Endothelial cell of hepatic sinusoid (primary cell): ENCODE measurements around the gene ELOF1.

Experiments
- in situ Hi-C: cut with HindIII; loops from 2 replicates; pipeline ENCODE4 v1.10.0; 2017; ENCODE audit warnings: low sequenced_read_pairs

Gene ELOF1

DNA sequence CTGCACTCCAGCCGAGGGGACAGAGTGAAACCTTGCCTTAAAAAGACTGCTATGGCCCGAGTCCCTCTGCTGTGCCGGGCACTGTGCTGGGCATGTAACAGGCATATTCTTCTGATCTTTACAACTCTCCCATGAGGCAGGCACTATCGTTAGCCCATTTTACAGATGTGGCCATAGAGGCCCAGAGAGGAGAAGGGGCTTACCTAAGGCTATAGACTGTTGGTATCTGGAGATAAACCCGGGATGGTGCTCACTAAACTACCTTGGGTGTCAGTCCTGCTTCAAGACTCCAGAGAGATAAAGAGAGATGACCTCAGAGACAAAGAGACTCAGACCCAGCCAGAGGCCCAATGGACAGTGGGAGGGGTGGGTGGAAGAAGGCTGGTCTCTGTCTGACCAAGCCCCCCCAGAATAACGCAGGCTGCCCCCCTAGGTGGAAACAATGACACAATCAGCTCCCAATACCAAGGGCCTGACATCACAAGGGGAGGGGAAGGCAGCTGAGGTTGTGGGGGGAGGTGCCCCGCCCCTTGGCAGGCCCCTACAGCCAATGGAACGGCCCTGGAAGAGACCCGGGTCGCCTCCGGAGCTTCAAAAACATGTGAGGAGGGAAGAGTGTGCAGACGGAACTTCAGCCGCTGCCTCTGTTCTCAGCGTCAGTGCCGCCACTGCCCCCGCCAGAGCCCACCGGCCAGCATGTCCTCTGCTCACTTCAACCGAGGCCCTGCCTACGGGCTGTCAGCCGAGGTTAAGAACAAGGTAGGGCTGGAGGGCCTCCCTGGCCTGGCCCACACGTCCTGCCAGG is 20.6 kb downstream of the ELOF1 start, which contains the start of gene CNN1:
CNN1 (plus strand) TSS at position 620 of the 805 bp plus-strand sequence; CDS start at position 697, 77 bp downstream.
- in situ Hi-C loops = loop anchor here (5.0 kb wide), 1 partner anchor 44 kb away; no protein-coding TSS in a partner anchor

DNA sequence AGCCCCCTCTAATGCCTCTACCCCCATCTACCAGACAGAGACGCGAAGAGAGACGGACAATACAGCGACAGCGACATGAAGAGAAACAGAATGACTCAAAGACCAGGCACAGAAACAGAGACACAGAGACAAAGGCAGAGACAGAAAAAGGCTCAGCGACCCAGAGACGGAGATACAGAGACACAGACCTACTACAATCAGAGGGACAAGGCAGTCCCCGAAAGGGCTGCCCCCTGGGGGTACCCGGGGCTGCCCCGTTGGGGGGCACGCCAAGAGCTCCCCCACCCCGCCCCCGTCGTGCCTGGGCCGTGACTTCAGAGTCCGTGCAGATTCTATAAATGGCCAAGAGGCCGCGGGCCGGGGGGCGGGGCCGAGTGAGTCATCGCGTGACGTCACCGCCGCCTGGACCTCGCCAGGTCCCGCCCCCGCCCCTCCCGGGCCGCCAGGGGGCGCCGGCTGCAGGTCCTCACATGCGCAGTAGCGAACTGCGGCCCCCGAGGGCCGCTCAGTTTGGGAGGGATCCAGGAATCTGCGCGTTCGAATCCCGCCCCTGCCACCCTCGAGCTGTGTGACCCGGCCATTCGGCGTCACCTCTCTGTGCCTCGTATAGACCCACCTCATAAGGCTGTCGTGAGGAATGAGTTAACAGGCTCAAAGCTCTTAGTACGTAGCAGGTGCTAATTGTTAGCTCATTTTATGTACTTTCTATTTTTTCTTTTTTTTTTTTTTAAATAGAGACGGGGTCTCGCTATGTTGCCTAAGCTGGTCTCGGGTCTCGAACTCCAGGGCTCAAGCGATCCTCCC is 23.0 kb downstream of the ELOF1 start:
- in situ Hi-C loops = loop anchor here (5.0 kb wide), 1 partner anchor 46 kb away; no protein-coding TSS in a partner anchor

DNA sequence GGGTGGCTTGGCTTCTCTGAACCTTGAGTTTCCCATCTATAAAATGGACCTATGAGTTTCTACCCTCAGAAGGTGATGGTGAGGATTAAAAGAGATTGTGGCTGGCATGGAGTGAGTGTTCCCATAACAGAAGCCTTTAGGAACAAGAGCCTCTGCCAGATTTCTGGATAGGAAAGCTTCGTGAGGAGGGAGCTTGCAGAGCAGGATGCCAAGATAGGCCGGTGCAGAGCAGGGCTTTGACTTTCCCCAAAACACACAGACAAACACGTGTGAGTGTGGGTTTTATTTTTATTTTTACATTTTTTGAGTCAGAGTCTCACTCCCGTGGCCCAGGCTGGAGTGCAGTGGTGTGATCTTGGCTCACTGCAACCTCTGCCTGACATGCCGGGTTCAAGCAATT is 24.1 kb downstream of the ELOF1 start:
- in situ Hi-C loops = loop anchor here (5.0 kb wide), 1 partner anchor 47 kb away; no protein-coding TSS in a partner anchor

DNA sequence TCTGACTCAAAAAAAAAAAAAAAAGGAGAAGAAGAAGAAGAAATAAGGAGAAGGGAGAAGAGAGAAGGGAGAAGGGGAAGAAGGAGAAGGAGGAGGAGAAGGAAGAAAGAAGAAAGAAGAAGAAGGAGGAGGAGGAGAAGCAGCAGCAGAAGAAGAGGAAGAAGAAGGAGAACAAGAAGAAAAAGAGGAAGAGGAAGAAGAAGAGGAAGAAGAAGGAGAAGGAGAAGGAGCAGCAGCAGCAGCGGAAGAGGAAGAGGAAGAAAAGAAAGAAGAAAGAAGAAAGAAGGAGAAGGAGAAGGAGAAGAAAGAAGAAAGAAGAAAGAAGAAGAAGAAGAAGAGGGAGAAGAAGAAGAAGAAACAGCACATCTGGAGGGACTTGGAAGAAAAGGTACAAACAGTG is 24.5 kb downstream of the ELOF1 start:
- in situ Hi-C loops = no loop called here

DNA sequence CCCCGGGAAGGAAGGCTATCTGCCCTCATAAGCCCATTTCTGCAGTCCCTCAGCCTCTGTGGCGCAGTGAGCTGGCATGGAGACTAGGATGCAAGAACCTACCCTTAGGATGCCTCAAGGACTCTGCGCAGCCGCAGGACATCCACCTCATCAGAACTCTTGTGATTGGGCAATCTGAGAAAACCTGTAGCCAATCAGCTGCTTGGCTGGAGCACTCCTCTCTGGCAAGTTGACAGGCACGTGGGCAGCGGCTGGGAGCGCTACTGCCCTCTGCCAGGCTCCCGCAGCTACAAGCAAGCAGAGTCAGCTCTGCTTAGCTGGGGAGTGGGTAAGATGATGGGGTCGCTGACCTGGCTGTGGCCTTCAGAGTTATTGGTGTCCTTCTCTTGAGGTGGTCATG is 28.6 kb downstream of the ELOF1 start:
- in situ Hi-C loops = no loop called here

DNA sequence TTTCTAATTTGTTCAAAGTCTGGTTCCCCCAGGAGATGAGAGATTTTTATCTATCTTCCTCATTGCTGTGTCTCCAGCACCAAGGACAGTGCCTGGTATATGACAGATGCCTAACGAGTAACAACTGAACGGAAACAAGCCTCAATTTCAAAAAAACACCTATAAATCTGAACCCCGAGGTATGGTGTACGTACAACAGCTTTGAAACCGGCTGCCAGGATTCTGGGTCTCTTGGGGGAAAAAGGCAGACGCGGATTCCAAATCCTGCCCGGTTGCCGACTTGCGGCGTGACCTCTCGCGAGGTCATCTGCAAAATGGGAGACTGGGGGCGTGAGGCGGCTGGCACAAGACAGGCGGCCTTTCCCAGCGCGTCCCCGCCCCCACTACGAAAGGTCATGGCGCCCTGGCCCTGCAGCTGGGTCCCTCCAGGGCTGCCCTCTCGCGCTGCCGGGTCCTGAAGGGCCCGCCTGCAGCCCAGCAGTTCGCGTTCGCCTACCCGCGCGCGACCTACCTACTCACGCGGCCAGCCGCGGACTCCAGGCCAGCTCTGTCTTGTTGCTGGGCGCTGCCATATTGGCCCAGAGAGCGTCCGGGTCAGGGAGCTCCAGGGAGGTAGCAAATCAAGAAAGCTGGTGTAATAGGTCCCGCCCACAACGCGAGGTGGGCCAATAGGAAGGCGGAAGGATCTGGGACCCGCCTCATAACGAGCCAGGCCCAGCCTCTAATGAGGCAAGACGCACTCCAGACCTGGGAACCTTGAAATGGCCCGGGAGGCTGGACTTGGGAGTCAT is 30.3 kb downstream of the ELOF1 start, which contains the start of gene ECSIT:
ECSIT (minus strand) TSS at position 584 of the 791 bp plus-strand sequence. CDS start 9,964 bp downstream, outside the sequence.
- in situ Hi-C loops = no loop called here

DNA sequence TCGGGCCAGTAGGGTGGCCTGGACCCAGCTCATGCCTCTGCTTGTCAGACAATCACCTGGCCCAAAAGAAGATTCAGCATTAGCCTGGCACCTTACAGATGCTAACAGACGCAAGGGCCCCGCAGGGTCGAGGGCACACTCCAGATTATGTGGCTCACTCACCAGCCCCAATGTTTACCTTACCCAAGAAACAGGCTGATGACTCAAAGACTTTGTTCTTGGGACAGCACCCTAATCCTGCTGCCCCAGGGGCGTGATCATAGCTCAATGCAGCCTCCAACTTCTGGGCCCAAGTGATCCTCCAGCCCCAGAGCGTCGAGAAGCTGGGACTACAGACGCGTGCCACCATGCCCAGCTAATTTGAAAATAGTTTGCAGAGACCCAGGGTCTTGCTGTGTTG is 39.9 kb downstream of the ELOF1 start:
- in situ Hi-C loops = no loop called here

DNA sequence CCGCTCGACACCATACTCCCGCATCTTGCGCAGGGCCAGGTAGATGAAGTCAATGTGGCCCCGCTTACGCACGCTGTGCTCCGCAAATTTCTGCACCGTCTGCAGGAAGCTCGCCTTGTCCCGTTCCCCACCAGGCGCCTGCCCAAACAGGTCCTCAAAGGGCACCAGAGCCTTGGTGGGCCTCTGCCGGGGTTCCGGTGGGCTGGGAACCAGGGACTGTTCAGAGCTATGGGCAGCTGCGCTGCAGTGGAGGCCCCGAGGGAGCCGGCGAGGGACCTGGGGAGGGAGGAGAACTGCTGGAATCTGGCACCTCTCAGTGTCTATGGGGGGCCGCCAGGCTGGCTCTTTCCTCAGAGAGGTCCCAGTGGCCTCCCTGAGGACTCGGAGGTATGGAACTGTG is 45.1 kb downstream of the ELOF1 start:
- in situ Hi-C loops = no loop called here

DNA sequence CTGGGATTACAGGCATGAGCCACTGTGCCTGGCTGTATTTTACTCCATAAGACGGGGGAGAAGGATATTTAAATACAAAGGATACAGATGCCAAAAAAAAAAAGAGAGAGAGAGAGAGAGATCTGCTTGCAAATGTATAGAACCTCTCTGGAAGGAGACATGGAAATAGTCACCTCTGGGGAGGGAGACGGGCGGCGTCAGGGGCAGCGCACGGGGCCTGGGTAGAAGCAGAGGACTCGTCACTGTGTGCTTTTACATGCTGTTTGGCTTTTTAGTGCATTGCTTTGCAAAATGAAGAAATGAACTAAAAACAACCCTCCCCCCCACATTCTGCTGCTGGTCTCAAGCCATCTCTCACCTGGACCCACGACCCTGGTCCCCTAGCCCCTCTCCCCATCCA is 48.6 kb downstream of the ELOF1 start:
- in situ Hi-C loops = no loop called here

DNA sequence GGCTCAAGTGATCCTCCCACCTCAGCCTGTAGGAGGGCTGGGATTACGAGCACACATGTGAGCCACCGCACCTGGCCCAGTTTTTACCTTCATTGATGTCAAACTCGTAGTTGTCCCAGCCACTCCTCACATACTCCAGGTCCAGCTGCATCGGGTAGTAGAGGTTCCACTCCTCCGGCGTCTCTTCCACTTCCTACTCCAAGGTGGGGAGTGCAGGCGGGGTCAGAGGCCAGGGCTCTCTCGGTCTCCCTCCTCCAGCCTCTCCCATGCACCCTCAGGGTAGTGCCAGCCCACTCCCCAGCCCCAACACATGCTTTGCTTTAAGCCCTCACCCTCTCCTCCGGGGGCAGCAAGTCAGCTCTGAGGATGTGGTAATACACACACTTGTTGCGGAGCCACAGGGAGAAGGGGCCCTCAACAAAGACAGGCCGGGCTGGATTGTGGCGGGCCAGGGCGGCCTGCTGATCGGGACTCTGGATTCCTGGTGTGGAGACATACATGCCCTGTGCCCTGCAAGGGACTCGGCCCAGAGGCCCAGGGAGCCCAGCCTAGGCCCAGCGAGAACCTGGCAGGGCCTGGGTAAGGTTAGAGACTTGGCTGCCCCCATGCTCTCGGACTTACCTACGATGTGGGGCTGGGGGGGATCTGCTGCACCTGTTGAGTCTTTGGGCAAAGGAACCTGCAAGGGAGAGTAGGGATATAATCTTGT is 51.5 kb downstream of the ELOF1 start:
- in situ Hi-C loops = no loop called here

DNA sequence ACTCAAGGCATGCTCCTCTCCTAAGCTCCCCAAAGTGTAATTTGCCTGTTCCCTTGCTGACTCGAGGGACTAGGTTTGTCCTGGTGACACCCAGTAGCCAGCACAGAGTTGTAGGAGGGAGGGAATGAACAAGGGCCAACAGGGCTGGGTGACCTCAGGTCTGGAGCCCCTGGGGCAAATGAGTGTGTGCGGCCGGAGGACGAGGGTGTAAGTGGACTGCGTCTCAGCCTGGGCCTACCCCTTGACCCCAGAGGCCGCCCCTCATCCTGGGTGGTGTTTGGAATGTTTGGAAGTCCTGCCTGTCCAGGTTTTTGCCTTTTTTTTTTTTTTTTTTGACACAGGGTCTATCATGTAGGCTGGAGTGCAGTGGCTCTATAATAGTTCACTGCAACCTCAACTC is 52.1 kb downstream of the ELOF1 start:
- in situ Hi-C loops = no loop called here

DNA sequence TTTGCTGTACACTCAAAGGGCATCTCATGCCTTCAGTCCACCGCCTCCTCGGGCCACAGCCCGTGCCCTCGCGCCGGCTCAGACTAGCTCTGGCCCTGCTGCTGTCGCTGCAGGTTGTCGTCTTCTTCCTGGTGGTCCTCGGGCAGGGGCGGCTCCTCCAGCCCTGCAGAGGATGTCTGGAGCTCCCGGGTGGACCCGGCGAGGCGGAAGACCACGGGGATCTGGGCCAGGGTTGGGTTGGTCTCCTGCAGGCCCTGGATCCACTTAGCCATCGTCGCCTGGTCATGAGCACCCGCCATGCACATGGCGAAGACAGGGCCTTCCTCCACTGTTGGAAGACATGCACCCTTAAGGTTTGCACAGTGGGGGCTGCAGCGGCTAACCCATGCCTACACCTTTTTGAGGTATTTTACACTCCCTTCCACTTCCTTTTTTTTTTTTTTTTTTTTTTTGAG is 52.9 kb downstream of the ELOF1 start:
- in situ Hi-C loops = no loop called here

DNA sequence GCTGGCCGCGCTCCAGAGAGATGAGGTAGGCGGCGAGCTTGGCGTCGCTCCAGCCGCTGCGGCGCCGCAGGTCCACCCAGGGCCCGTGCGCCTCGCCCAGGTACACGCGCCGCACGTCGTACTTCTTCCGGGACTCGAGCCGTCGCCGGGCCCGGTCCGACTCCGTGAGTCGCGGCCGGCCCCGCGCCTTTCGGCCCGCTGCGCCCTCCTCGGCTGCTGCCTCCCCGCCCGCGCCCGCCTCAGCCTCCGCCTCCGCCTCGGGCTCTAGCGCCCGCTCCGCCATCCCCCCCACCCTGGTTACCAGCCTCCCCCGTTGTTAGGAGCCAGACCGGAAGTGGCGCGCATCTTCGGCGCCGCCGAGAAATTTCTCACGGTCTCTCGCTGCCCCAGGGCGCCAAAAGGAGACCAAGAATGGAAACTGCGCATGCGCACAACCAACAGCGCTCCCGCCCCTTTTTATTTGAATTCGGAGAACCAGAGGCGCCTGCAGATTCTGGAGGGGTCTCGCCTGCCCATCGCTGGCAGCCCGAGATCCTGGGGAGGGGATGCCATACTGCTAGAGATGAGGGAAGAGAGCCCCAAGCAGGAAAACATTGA is 53.4 kb downstream of the ELOF1 start, which contains the start of gene ZNF653:
ZNF653 (minus strand) TSS at position 336 of the 597 bp plus-strand sequence; CDS start at position 283, 53 bp downstream.
- in situ Hi-C loops = no loop called here

DNA sequence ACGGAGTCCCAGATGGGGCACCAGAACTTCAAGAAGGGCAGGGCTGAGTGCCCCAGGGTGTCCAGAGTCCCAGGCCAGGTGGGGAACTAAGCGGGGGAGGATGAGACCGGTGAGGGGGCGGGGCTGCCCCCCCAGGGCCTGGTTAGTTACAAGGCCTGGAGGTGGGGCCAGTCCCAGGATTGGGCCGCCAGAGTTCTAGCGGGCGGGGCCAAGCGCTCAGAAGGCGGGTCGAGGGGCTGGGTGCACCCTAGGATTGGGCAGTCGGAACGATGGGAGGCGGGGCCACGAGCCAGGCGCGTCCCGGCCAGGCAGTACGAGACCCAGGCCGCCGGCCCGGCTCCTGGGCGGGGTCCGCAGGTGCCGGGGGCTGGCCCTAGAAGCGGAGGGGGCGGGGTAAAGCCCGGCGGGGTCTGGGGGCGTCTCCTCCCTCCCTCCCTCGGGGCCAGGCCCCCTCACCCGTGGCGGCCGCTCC is 54.0 kb downstream of the ELOF1 start:
- in situ Hi-C loops = no loop called here

DNA sequence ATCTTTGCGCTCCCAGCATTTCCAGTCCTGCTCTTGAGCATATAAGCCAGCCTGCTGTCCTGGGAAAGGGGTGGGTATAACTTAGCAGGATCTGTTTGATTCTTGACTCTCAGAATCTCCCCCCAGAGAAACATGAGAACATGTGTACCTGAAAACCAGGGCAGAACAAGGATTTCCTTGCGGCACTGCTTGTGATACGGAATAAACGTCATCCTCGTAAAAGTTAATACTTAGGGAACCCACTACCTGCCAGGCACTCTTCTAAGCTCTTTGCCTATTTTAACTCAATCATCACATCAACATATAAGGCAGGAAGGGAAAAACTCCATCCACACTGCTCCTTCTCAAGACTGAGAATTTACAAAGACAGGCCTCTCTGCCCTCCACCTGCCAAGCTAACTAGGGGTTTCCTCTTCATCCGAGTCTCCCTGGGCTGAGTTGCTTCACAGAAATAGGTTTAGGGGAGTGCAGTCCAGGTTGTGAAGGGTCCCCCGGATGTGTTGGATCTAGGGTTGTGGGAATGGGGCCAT is 54.5 kb downstream of the ELOF1 start:
- in situ Hi-C loops = no loop called here
